ENCODE data around the gene FCER1G.

Gene FCER1G

DNA sequence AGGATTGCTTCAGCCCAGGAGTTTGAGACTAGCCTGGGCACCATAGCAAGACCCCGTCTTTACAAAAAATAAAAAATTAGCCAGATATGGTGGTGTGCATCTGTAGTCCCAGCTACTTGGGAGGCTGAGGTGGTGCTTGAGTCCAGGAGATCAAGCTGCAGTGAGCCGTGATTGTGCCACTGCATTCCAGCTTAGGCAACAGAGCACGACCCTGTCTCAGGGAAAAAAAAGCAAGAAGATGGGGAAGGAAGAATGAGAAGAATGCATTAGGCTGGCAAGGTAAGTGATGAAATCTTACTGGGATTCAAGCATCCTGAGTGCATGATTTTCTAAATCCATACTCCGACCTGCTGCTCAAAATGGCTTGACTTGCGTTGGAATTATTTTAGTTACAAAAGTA is 50.2 kb downstream of the FCER1G start:
- 85 to 88% methylated on average over 5 of the region's 5 CpGs for WGBS, 2 experiments
- no peak overlapping the region for H3K4me3 ChIP-seq (ENCODE audit: insufficient read depth, low read depth, low read length)
- no peak overlapping the region for H3K27ac ChIP-seq (ENCODE audit: insufficient read depth, low read depth, low read length, poor library complexity, severe bottlenecking)
- no peaks in the 10 kb centered on the region for H3K9me3 ChIP-seq (ENCODE audit: control insufficient read depth, low read length)
- H3K27me3 ChIP-seq (ENCODE audit: control insufficient read depth, insufficient read depth, low read length, poor library complexity, severe bottlenecking): peaks cover 12% of the 10 kb centered on the region
- H3K36me3 ChIP-seq (ENCODE audit: control insufficient read depth, insufficient read depth, low read length): no peaks in the 10 kb centered on the region
- peaks cover 4% of the 10 kb centered on the region for H3K4me1 ChIP-seq (ENCODE audit: control insufficient read depth, insufficient read depth, low read length)

DNA sequence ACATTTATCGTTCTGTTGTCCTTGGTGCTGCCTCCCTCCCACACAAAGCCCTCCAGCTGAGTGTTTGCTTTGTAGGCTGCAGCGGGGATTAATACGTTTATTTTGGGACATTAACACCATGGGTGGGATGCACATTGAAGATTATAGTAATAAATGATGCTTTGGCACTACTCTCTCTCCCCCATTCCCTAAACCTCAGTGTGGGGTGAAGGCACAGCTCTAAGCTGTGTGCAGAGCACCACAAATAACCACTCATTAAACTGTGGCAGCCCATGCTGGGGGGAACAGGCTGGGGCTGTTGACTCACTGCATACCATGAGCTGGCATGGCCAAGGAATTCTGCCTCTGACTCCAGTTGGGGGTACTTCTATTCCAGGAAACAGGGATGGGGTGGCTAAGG is 51.1 kb downstream of the FCER1G start:
- H3K36me3 ChIP-seq (ENCODE audit: control insufficient read depth, insufficient read depth, low read length): no peaks in the 10 kb centered on the region
- peaks cover 3% of the 10 kb centered on the region for H3K27me3 ChIP-seq (ENCODE audit: control insufficient read depth, insufficient read depth, low read length, poor library complexity, severe bottlenecking)
- WGBS, 2 experiments: 40 to 56% methylated on average over 1 to 3 of the region's 3 CpGs
- H3K9me3 ChIP-seq (ENCODE audit: control insufficient read depth, low read length): no peaks in the 10 kb centered on the region
- H3K4me1 ChIP-seq (ENCODE audit: control insufficient read depth, insufficient read depth, low read length): peaks cover 4% of the 10 kb centered on the region
- no peak overlapping the region for H3K4me3 ChIP-seq (ENCODE audit: insufficient read depth, low read depth, low read length)
- no peak overlapping the region for H3K27ac ChIP-seq (ENCODE audit: insufficient read depth, low read depth, low read length, poor library complexity, severe bottlenecking)

DNA sequence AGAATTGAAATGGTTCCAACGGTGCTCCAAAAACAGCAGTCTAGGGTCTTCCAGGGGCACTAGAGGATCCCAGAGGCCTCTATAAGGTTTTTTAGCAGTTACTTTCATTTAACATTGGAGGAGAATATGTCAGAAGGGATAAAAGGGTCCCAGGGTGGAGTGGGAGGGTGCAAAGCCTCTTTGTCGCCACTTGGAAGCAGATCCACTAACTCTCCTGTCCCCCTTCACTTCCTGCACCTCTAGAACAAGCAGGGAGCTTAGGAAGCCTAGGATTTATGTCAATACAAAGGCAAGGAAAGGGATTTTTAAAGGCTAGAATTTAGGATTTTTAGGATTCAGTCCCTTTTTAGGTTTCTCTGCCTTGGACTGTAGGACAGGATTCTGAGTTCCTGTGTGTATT is 51.7 kb downstream of the FCER1G start:
- Histone ChIP-seq H3K27ac (ENCODE audit: insufficient read depth, low read depth, low read length, poor library complexity, severe bottlenecking) (no peak overlapping the region), H3K4me3 (ENCODE audit: insufficient read depth, low read depth, low read length) (no peak overlapping the region), H3K27me3 (ENCODE audit: control insufficient read depth, insufficient read depth, low read length, poor library complexity, severe bottlenecking) (no peaks in the 10 kb centered on the region), H3K36me3 (ENCODE audit: control insufficient read depth, insufficient read depth, low read length) (no peaks in the 10 kb centered on the region), H3K4me1 (ENCODE audit: control insufficient read depth, insufficient read depth, low read length) (peaks cover 4% of the 10 kb centered on the region), H3K9me3 (ENCODE audit: control insufficient read depth, low read length) (no peaks in the 10 kb centered on the region)
- WGBS, 2 experiments: 80 to 93% methylated on average over 2 of the region's 2 CpGs

DNA sequence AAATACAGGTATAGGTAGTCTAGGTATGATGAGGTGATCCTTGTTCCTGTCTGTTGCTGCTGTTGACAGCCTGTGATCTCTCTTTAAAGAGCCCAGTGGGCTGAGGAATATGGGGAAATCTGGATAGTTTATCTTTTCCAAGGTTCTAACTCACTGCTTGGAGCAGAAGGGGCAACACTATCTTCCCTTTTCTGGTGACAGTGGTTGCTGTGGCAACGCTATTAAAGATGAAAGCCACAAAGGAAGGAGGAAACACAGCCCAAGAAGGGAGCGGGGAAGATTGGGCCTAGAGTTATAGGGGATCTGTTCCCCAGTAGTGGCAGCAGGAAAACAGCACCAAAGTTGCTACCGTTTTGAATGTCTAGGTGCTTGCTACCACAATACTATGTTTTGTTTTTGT is 52.2 kb downstream of the FCER1G start:
- 75 to 90% methylated on average over 3 of the region's 3 CpGs for WGBS, 2 experiments

More for the DNA sequence above, 52.2 kb downstream of the FCER1G start:
- peaks cover 4% of the 10 kb centered on the region for H3K4me1 ChIP-seq (ENCODE audit: control insufficient read depth, insufficient read depth, low read length)
- H3K36me3 ChIP-seq (ENCODE audit: control insufficient read depth, insufficient read depth, low read length): no peaks in the 10 kb centered on the region
- H3K27me3 ChIP-seq (ENCODE audit: control insufficient read depth, insufficient read depth, low read length, poor library complexity, severe bottlenecking): no peaks in the 10 kb centered on the region
- H3K27ac ChIP-seq (ENCODE audit: insufficient read depth, low read depth, low read length, poor library complexity, severe bottlenecking): no peak overlapping the region
- no peak overlapping the region for H3K4me3 ChIP-seq (ENCODE audit: insufficient read depth, low read depth, low read length)
- H3K9me3 ChIP-seq (ENCODE audit: control insufficient read depth, low read length): no peaks in the 10 kb centered on the region

Measured in ectodermal cell (in vitro differentiated cells).